Measurements from ENCODE around the gene INSYN2A.

- TF ChIP-seq, protein P1, sequence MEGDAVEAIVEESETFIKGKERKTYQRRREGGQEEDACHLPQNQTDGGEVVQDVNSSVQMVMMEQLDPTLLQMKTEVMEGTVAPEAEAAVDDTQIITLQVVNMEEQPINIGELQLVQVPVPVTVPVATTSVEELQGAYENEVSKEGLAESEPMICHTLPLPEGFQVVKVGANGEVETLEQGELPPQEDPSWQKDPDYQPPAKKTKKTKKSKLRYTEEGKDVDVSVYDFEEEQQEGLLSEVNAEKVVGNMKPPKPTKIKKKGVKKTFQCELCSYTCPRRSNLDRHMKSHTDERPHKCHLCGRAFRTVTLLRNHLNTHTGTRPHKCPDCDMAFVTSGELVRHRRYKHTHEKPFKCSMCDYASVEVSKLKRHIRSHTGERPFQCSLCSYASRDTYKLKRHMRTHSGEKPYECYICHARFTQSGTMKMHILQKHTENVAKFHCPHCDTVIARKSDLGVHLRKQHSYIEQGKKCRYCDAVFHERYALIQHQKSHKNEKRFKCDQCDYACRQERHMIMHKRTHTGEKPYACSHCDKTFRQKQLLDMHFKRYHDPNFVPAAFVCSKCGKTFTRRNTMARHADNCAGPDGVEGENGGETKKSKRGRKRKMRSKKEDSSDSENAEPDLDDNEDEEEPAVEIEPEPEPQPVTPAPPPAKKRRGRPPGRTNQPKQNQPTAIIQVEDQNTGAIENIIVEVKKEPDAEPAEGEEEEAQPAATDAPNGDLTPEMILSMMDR (IDR thresholded peaks at IDR 0.05), result no peak
- no peak for TF ChIP-seq POLR2A (IDR thresholded peaks at IDR 0.05)
- no peak for TF ChIP-seq EP300 (IDR thresholded peaks at IDR 0.05)
- TF ChIP-seq POLR2AphosphoS5 (IDR thresholded peaks at IDR 0.05), result no peak
These were observed 22.3 kb upstream of the INSYN2A start for GRCh38 chr10:127218658-127219057.
